Stomach smooth muscle (tissue), 2 donors: Measurements from ENCODE around the gene WDR19.

Source experiments
- H3K27ac ChIP-seq: one replicate; pipeline ENCODE4 v1.7.0; 2013; ENCODE audit warnings: mild to moderate bottlenecking, low read length, inconsistent platforms
- H3K27me3 ChIP-seq, 2 donors: one replicate each; pipeline ENCODE4 v1.7.0; 2013; ENCODE audit warnings: low read length in 2 of 2; ENCODE audit not compliant: insufficient read depth in 2 of 2, control insufficient read depth in 1 of 2
- H3K36me3 ChIP-seq, 2 donors: one replicate each; pipeline ENCODE4 v1.7.0; 2013; ENCODE audit warnings: low read length in 2 of 2; ENCODE audit not compliant: control insufficient read depth in 2 of 2, insufficient read depth in 2 of 2
- H3K4me1 ChIP-seq: one replicate; pipeline ENCODE4 v1.7.0; 2013; ENCODE audit warnings: low read length; ENCODE audit not compliant: control insufficient read depth, insufficient read depth
- H3K4me3 ChIP-seq, 2 donors: one replicate each; pipeline ENCODE4 v1.7.0; 2013; ENCODE audit warnings: low read length in 2 of 2
- H3K9ac ChIP-seq, 2 donors: one replicate each; pipeline ENCODE4 v1.7.0; 2013; ENCODE audit warnings: low read length in 2 of 2, mild to moderate bottlenecking in 1 of 2
- H3K9me3 ChIP-seq, 2 donors: one replicate each; pipeline ENCODE4 v1.7.0; 2013; ENCODE audit warnings: low read length in 2 of 2; ENCODE audit not compliant: control insufficient read depth in 2 of 2
- donor health status: healthy.
- donor health status: Pancreatic carcinoma.

Gene WDR19

DNA sequence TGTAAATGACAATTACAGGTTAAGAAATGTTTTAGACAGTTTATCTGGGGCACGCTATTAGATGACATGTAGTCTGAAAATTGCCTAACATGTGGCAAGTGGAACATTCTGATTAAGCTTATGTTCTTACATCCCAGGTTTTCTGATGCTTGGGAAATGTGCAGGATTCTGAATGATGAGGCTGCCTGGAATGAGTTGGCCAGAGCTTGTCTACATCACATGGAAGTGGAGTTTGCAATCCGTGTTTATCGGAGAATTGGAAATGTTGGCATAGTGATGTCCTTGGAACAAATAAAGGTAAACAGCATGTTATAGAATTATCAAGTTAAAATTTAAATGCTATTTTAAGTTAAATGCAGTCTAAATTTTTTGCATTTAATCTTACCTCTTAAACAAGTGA is 49.3 kb downstream of the WDR19 start:
- H3K9ac ChIP-seq, result no peak overlapping the region
- H3K36me3 ChIP-seq, result peaks cover 6 to 7% of the 10 kb centered on the region in 2 donors
- H3K27ac ChIP-seq, result no peak overlapping the region
- no peaks in the 10 kb centered on the region for H3K4me1 ChIP-seq
- no peak overlapping the region for H3K4me3 ChIP-seq
- H3K9me3 ChIP-seq, result no peaks in the 10 kb centered on the region
- H3K27me3 ChIP-seq, result no peaks in the 10 kb centered on the region

DNA sequence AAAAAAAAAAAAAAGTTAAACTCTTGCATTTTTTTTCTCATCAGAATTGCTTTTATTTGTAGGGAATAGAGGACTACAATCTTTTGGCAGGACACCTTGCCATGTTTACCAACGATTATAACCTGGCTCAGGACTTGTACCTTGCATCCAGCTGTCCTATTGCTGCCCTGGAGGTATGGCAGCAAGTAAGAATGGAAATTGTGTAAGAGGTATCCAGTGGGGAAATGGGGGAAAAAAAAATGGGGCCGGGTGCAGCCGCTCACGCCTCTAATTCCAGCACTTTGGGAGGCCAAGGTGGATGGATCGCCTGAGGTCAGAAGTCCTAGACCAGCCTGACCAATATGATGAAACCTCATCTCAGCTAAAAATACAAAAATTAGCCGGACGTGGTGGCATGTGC is 49.8 kb downstream of the WDR19 start:
- no peak overlapping the region for H3K4me3 ChIP-seq
- no peaks in the 10 kb centered on the region for H3K4me1 ChIP-seq
- H3K36me3 ChIP-seq, result peaks cover 6 to 7% of the 10 kb centered on the region in 2 donors
- no peak overlapping the region for H3K27ac ChIP-seq
- no peaks in the 10 kb centered on the region for H3K9me3 ChIP-seq
- no peak overlapping the region for H3K9ac ChIP-seq
- no peaks in the 10 kb centered on the region for H3K27me3 ChIP-seq

GRCh38 chr4:39233114-39233513 is 50.8 kb downstream of the WDR19 start:
- H3K36me3 ChIP-seq, result peaks cover 7 to 10% of the 10 kb centered on the region in 2 donors
- H3K4me1 ChIP-seq, result no peaks in the 10 kb centered on the region
- no peaks in the 10 kb centered on the region for H3K9me3 ChIP-seq
- no peaks in the 10 kb centered on the region for H3K27me3 ChIP-seq
- no peak overlapping the region for H3K9ac ChIP-seq
- H3K27ac ChIP-seq, result no peak overlapping the region
- H3K4me3 ChIP-seq, result no peak overlapping the region

- Histone ChIP-seq H3K27ac (no peak overlapping the region), H3K9ac (no peak overlapping the region), H3K36me3 (peaks cover 7 to 10% of the 10 kb centered on the region in 2 donors), H3K27me3 (no peaks in the 10 kb centered on the region), H3K9me3 (no peaks in the 10 kb centered on the region), H3K4me1 (no peaks in the 10 kb centered on the region), H3K4me3 (no peak overlapping the region)
Measured at GRCh38 chr4:39233783-39234182, 51.5 kb downstream of the WDR19 start.

GRCh38 chr4:39235021-39235420 is 52.7 kb downstream of the WDR19 start:
- Histone ChIP-seq H3K9me3 (no peaks in the 10 kb centered on the region), H3K4me3 (no peak overlapping the region), H3K9ac (no peak overlapping the region), H3K27me3 (no peaks in the 10 kb centered on the region), H3K27ac (no peak overlapping the region), H3K36me3 (peaks cover 7 to 8% of the 10 kb centered on the region in 2 donors), H3K4me1 (no peaks in the 10 kb centered on the region)

DNA sequence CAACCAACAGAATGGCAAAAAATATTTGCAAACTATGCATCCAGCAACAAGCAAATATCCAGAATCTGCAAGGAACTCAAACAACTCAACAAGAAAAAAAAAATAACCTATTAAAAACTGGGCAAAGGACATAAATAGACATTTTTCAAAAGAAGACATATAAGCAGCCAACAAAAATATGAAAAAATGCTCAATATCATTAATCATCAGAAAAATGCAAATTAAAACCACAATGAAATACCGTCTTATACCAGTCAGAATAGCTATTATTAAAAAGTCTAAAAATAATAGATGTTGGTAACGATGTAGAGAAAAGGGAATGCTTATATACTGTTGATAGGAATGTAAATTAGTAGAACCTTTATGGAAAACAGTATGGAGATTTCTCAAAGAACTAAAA is 53.4 kb downstream of the WDR19 start:
- Histone ChIP-seq H3K9ac (no peak overlapping the region), H3K9me3 (no peaks in the 10 kb centered on the region), H3K4me1 (no peaks in the 10 kb centered on the region), H3K4me3 (no peak overlapping the region), H3K27ac (no peak overlapping the region), H3K36me3 (peaks cover 4 to 8% of the 10 kb centered on the region in 2 donors), H3K27me3 (no peaks in the 10 kb centered on the region)

DNA sequence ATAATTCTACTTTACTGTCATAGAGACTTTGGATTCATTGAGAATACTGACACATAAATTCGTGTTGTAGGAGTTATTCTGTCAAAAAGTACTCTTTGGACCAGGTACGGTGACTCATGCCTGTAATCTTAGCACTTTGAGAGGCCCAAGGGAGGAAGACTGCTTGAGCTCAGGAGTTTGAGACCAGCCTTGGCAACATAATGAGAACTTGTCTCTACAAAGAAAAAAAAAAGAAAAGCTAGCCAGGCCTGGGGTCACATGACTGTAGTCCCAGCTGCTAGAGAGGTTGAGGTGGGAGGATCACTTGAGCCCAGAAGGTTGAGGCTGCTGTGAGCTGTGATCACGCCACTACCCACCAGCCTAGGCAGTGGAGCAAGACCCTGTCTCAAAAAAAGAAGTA is 54.9 kb downstream of the WDR19 start:
- Histone ChIP-seq H3K36me3 (peaks cover 4 to 8% of the 10 kb centered on the region in 2 donors), H3K27ac (no peak overlapping the region)

DNA sequence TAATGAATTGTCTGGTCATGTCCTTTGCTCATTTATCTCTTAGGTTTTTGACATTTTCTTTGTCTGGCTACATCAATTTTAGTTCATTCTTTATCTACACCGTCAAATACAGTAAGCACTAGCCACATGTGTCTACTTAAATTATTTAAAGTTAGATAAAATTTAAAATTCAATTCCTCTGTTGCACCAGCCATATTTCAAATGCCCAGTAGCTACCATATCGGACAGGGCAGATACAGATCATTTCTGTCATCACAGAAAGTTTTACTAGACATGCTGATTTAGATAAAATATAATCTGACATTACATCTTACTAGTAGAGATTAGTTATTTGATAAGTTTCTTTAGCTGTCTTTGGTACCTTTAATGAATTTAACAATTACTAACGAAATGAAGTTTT is 61.1 kb downstream of the WDR19 start:
- Histone ChIP-seq H3K4me1 (no peaks in the 10 kb centered on the region), H3K4me3 (no peak overlapping the region), H3K36me3 (peaks cover 5 to 6% of the 10 kb centered on the region in 2 donors), H3K9me3 (no peaks in the 10 kb centered on the region), H3K27ac (no peak overlapping the region), H3K27me3 (no peaks in the 10 kb centered on the region), H3K9ac (no peak overlapping the region)

More for the DNA sequence above, 54.9 kb downstream of the WDR19 start:
- Histone ChIP-seq H3K4me1 (no peaks in the 10 kb centered on the region), H3K9me3 (no peaks in the 10 kb centered on the region), H3K9ac (no peak overlapping the region), H3K27me3 (no peaks in the 10 kb centered on the region), H3K4me3 (no peak overlapping the region)

- H3K27ac ChIP-seq, result no peak overlapping the region
- no peak overlapping the region for H3K4me3 ChIP-seq
- H3K9ac ChIP-seq, result no peak overlapping the region
- no peaks in the 10 kb centered on the region for H3K9me3 ChIP-seq
- H3K27me3 ChIP-seq, result no peaks in the 10 kb centered on the region
- H3K4me1 ChIP-seq, result no peaks in the 10 kb centered on the region
- peaks cover 0 to 6% of the 10 kb centered on the region in 2 donors for H3K36me3 ChIP-seq
Measured at GRCh38 chr4:39255266-39255665, 72.9 kb downstream of the WDR19 start.

- no peak overlapping the region for H3K9ac ChIP-seq
- no peak overlapping the region for H3K27ac ChIP-seq
- no peaks in the 10 kb centered on the region for H3K9me3 ChIP-seq
- H3K27me3 ChIP-seq, result no peaks in the 10 kb centered on the region
- no peaks in the 10 kb centered on the region for H3K4me1 ChIP-seq
- H3K36me3 ChIP-seq, result peaks cover 4 to 6% of the 10 kb centered on the region in 2 donors
- no peak overlapping the region for H3K4me3 ChIP-seq
Measured at GRCh38 chr4:39255871-39256270, 73.5 kb downstream of the WDR19 start.

- Histone ChIP-seq H3K4me3 (no peak overlapping the region), H3K27me3 (no peaks in the 10 kb centered on the region), H3K9me3 (no peaks in the 10 kb centered on the region), H3K27ac (no peak overlapping the region), H3K9ac (no peak overlapping the region), H3K36me3 (peaks cover 4 to 6% of the 10 kb centered on the region in 2 donors), H3K4me1 (no peaks in the 10 kb centered on the region)
Measured at GRCh38 chr4:39256436-39256835, 74.1 kb downstream of the WDR19 start.
